Keratinocyte (primary cell): ENCODE measurements around the gene PSME3. TPM values are rescaled to one million over a fixed set of nuclear protein-coding genes. Genes with fewer than 3 reads are reported as not detected.

Source experiments
- DNase-seq: peaks from one replicate; pipeline ENCODE4 v3.0.0-alpha.2; 2011; ENCODE audit warnings: low read depth, missing footprints, low spot score
- FAIRE-seq: peaks from 2 replicates; lab custom pipeline; 2011; peaks lifted over from hg19 to GRCh38; lab: Jason Lieb, UNC
- H2AFZ ChIP-seq: 2 replicates; pipeline ENCODE4 v1.6.0; 2012; ENCODE audit warnings: low read length, control low read depth, inconsistent platforms; ENCODE audit not compliant: control insufficient read depth
- H3K27ac ChIP-seq: 2 replicates; pipeline ENCODE4 v1.5.1; 2011; ENCODE audit warnings: low read length; ENCODE audit not compliant: control insufficient read depth, insufficient read depth
- H3K27me3 ChIP-seq: 3 replicates; pipeline ENCODE4 v1.6.0; 2011; ENCODE audit warnings: low read length; ENCODE audit not compliant: control insufficient read depth, insufficient read depth; ENCODE audit errors: extremely low read depth
- H3K36me3 ChIP-seq, 2 experiments: 2 replicates in 1 of 2; 3 replicates in 1 of 2; pipeline ENCODE4 v1.5.1; 2011; ENCODE audit warnings: low read length in 2 of 2, mild to moderate bottlenecking in 1 of 2; ENCODE audit not compliant: control insufficient read depth in 2 of 2, insufficient read depth in 2 of 2; ENCODE audit errors: extremely low read depth in 1 of 2
- H3K4me1 ChIP-seq: 3 replicates; pipeline ENCODE4 v1.5.1; 2011; ENCODE audit warnings: low read length; ENCODE audit not compliant: control insufficient read depth, insufficient read depth; ENCODE audit errors: extremely low read depth
- H3K4me2 ChIP-seq: 3 replicates; pipeline ENCODE4 v1.6.0; 2011; ENCODE audit warnings: low read depth, low read length; ENCODE audit not compliant: control insufficient read depth, insufficient read depth; ENCODE audit errors: extremely low read depth
- H3K4me3 ChIP-seq, 3 experiments: fragments of 200-600 bp in 1 of 3; sonication (generic) in 1 of 3; 2 replicates in 2 of 3; 3 replicates in 1 of 3; pipeline ENCODE4 v1.5.1; 2011 to 2016; ENCODE audit warnings: low read length in 3 of 3, mild to moderate bottlenecking in 3 of 3, control low read depth in 2 of 3, inconsistent platforms in 1 of 3, low read depth in 1 of 3, mixed read lengths in 1 of 3, mixed run types in 1 of 3, moderate library complexity in 1 of 3; ENCODE audit not compliant: control insufficient read depth in 2 of 3, insufficient read depth in 2 of 3; ENCODE audit errors: extremely low read depth in 1 of 3
- H3K79me2 ChIP-seq: 2 replicates; pipeline ENCODE4 v1.6.0; 2012; ENCODE audit warnings: low read length; ENCODE audit not compliant: control insufficient read depth, insufficient read depth
- H3K9ac ChIP-seq: 3 replicates; pipeline ENCODE4 v1.6.0; 2011; ENCODE audit warnings: low read length; ENCODE audit not compliant: control insufficient read depth, insufficient read depth; ENCODE audit errors: extremely low read depth
- H3K9me1 ChIP-seq: 3 replicates; pipeline ENCODE4 v1.6.0; 2011; ENCODE audit warnings: low read length; ENCODE audit not compliant: control insufficient read depth, insufficient read depth; ENCODE audit errors: extremely low read depth
- H3K9me3 ChIP-seq: 2 replicates; pipeline ENCODE4 v1.5.1; 2012; ENCODE audit warnings: low read depth, low read length; ENCODE audit not compliant: control insufficient read depth
- H4K20me1 ChIP-seq: 3 replicates; pipeline ENCODE4 v1.6.0; 2011; ENCODE audit warnings: low read length; ENCODE audit not compliant: control insufficient read depth, insufficient read depth; ENCODE audit errors: extremely low read depth
- CTCF ChIP-seq, 3 experiments: IDR thresholded peaks in 1 of 3; conservative IDR thresholded peaks in 1 of 3; optimal IDR thresholded peaks in 1 of 3; 2 replicates in 2 of 3; 3 replicates in 1 of 3; pipeline versions ENCODE3 to v1.5.1; 2011; ENCODE audit warnings: low read length in 3 of 3, mild to moderate bottlenecking in 3 of 3, moderate library complexity in 2 of 3, control low read depth in 1 of 3, inconsistent platforms in 1 of 3; ENCODE audit not compliant: insufficient read depth in 2 of 3; ENCODE audit errors: extremely low read depth in 1 of 3
- EZH2 ChIP-seq: IDR thresholded peaks from one replicate; pipeline ENCODE4 v1.6.1; 2012; ENCODE audit warnings: inconsistent platforms, mild to moderate bottlenecking, low read length, moderate library complexity
- dilution Hi-C: fragments of 300-500 bp; cut with MboI; formaldehyde crosslinking; loops from one replicate; pipeline ENCODE4 v1.7.0; 2020; ENCODE audit warnings: low sequenced_read_pairs; ENCODE audit not compliant: extremely low pct_ligation_motif_present
- polyA plus RNA-seq, 5 experiments: library from polyadenylated mRNA; depleted of rRNA in 3 of 5; stranded (reverse) in 3 of 5; stranded (forward) in 1 of 5; unstranded in 1 of 5; fragments of >200 nt; gene quantifications; 1 replicate in 1 of 5; 2 replicates in 3 of 5; 3 replicates in 1 of 5; pipeline versions ENCODE4 v1.2.1 to v1.2.3, GENCODE V29; 2011 to 2012; ENCODE audit warnings: missing spikeins in 2 of 5, low read depth in 1 of 5, low replicate concordance in 1 of 5

PSME3 gene
- polyA plus RNA-seq, 1 donor (not counting 4 experiments of a cell fraction or from before 2014, with no cell fraction given), result 190 TPM

- dilution Hi-C loops, result loop anchor here (25.0 kb wide), 1 partner anchor 92 kb away; no protein-coding TSS in a partner anchor
- Histone ChIP-seq H4K20me1 (peaks cover 3% of the 10 kb centered on the region), H3K4me2 (no peak overlapping the region), H3K9me1 (no peaks in the 10 kb centered on the region), H3K79me2 (no peaks in the 10 kb centered on the region), H2AFZ (no peak overlapping the region), H3K4me3 (no peak overlapping the region), H3K27ac (no peak overlapping the region), H3K9me3 (no peaks in the 10 kb centered on the region), H3K4me1 (no peaks in the 10 kb centered on the region), H3K27me3 (no peaks in the 10 kb centered on the region), H3K36me3 (peaks cover 33 to 38% of the 10 kb centered on the region in 2 experiments), H3K9ac (no peak overlapping the region)
- DNase-seq (no peak), FAIRE-seq (no peak)
- TF ChIP-seq EZH2 (no peak), CTCF (optimal IDR thresholded peaks at IDR 0.05 in 1 of 3, IDR thresholded peaks at IDR 0.05 in 1 of 3, conservative IDR thresholded peaks at IDR 0.05 in 1 of 3; ENCODE audit: extremely low read depth in 1 of 3, insufficient read depth in 2 of 3, low read length in 3 of 3) (no peak)
Observed at GRCh38 chr17:42844761-42845555, 11.8 kb downstream of the PSME3 start.

- Histone ChIP-seq H3K4me3 (no peak overlapping the region), H3K9me1 (no peaks in the 10 kb centered on the region), H3K36me3 (peaks cover 31 to 35% of the 10 kb centered on the region in 2 experiments), H3K9ac (no peak overlapping the region), H3K27ac (no peak overlapping the region), H3K27me3 (no peaks in the 10 kb centered on the region), H3K79me2 (no peaks in the 10 kb centered on the region), H3K4me2 (no peak overlapping the region), H2AFZ (no peak overlapping the region), H3K9me3 (no peaks in the 10 kb centered on the region), H3K4me1 (no peaks in the 10 kb centered on the region), H4K20me1 (peaks cover 3% of the 10 kb centered on the region)
- TF ChIP-seq EZH2 (no peak), CTCF (optimal IDR thresholded peaks at IDR 0.05 in 1 of 3, IDR thresholded peaks at IDR 0.05 in 1 of 3, conservative IDR thresholded peaks at IDR 0.05 in 1 of 3; ENCODE audit: extremely low read depth in 1 of 3, insufficient read depth in 2 of 3, low read length in 3 of 3) (no peak)
- dilution Hi-C loops, result loop anchor here (25.0 kb wide), 1 partner anchor 92 kb away; no protein-coding TSS in a partner anchor
- no peak for FAIRE-seq
- DNase-seq, result no peak
Observed at GRCh38 chr17:42845556-42845917, 12.3 kb downstream of the PSME3 start.
